Heart left ventricle (tissue), 16 donors: ENCODE results near the gene ZNF154. TPM values are rescaled to one million over a fixed set of nuclear protein-coding genes. Genes with fewer than 3 reads are reported as not detected.
"Not testable (repeated sequence)": the region's sequence is repeated elsewhere in the genome, so short reads cannot be mapped to it uniquely, and the experiment has no call there.

Experiments used
- ATAC-seq, 4 donors: fragments of 200-7000 bp; cut with Tn5 transposase; one replicate each; pipeline ENCODE4 v1.9.1; 2020 to 2022; ENCODE audit warnings: moderate library complexity in 4 of 4, mild to moderate bottlenecking in 3 of 4, moderate number of reproducible peaks in 1 of 4
- DNase-seq, 5 donors: peaks; one replicate each; pipeline ENCODE4 v3.0.0-alpha.2; 2020
- H3K27ac ChIP-seq, 12 donors: fragments of 200-600 bp; sonication (generic) in 4 of 12; one replicate each; pipeline versions ENCODE4 v1.5.0 to v1.8.0; 2016 to 2022; ENCODE audit warnings: mild to moderate bottlenecking in 2 of 12
- H3K27me3 ChIP-seq, 9 donors: fragments of 200-600 bp; sonication (generic) in 2 of 9; one replicate each; pipeline versions ENCODE4 v1.5.1 to v1.8.0; 2016 to 2022; ENCODE audit warnings: mild to moderate bottlenecking in 3 of 9
- H3K36me3 ChIP-seq, 9 donors: fragments of 200-600 bp; sonication (generic) in 2 of 9; one replicate each; pipeline versions ENCODE4 v1.5.0 to v1.8.0; 2018 to 2022; ENCODE audit warnings: mild to moderate bottlenecking in 2 of 9
- H3K4me1 ChIP-seq, 12 donors: fragments of 200-600 bp; sonication (generic) in 4 of 12; one replicate each; pipeline versions ENCODE4 v1.5.0 to v1.8.0; 2016 to 2022; ENCODE audit warnings: mild to moderate bottlenecking in 3 of 12
- H3K4me3 ChIP-seq, 12 donors: fragments of 200-600 bp; sonication (generic) in 4 of 12; one replicate each; pipeline versions ENCODE4 v1.5.0 to v1.8.0; 2017 to 2022; ENCODE audit warnings: mild to moderate bottlenecking in 9 of 12, moderate library complexity in 4 of 12
- H3K9me3 ChIP-seq, 12 donors: fragments of 200-600 bp; sonication (generic) in 4 of 12; one replicate each; pipeline versions ENCODE4 v1.5.0 to v1.8.0; 2016 to 2022; ENCODE audit warnings: mild to moderate bottlenecking in 1 of 12
- CTCF ChIP-seq, 12 donors: fragments of 200-600 bp; sonication (generic) in 4 of 12; IDR thresholded peaks; one replicate each; pipeline versions ENCODE4 v1.5.0 to v1.8.0; 2018 to 2022; ENCODE audit warnings: antibody characterized with exemption in 12 of 12, mild to moderate bottlenecking in 5 of 12
- POLR2A ChIP-seq, 2 donors: fragments of 450-650 bp; IDR thresholded peaks; one replicate each; pipeline ENCODE4 v1.6.1; 2017; ENCODE audit warnings: antibody characterized with exemption in 2 of 2, mild to moderate bottlenecking in 2 of 2, moderate library complexity in 2 of 2
- WGBS, 4 donors: extraction: QIAGEN DNeasy Blood & Tissue Kit in 2 of 4; methylation state at CpG; one replicate each; pipeline versions ENCODE4 v1.1.5 to v1.1.7; 2013 to 2018; 5-methylcytosine and 5-hydroxymethylcytosine counted together
- intact Hi-C, 10 donors: fragments of 100-400 bp; cut with DNase I; formaldehyde crosslinking; loops; one replicate each; pipeline versions ENCODE4 v1.11.1 to v1.14.2; 2022
- polyA plus RNA-seq, 2 donors: library from polyadenylated mRNA; stranded (reverse); fragments of 200-250 nt; gene quantifications; one replicate each; pipeline ENCODE4 v1.2.3, GENCODE V29; 2013
- total RNA-seq, 9 donors: library from RNA; depleted of rRNA in 2 of 9; stranded (reverse); fragments of >200 nt in 2 of 9; fragmentation: NEBNext Ultra II Directional in 3 of 9; extraction: Animal tissue kit (Norgen Biotek cat#: 25700) in 3 of 9; gene quantifications; one replicate each; pipeline versions ENCODE4 v1.1.0 to v1.2.4, GENCODE V29; 2016 to 2023
- donor health status: ischemic (EF 13 %, LVEDD 7.1; RV severe dilation, severe dysfunction).
- donor health status: healthy with polysubstance abuse.
- donor health status: DM: no; HTN: yes; CAD: no.
- donor health status: DM: no; HTN: no; CAD: no.
- donor health status: ischemic (EF 25% LVEDD 6.9; RV normal size, moderate dysfunction).
- donor health status: ischemic (EF 25% LVEDD 5.7; RV mildly dilated, moderate dysfunction).
- donor health status: healthy.
- donor health status: DM: yes; HTN: yes; CAD: no.
- donor health status: ischemic (EF 35%, LVEDD 5.7; RV mildly dilated, moderate dysfunction).
- donor health status: nonischemic (EF 11% LVEDD 7.7; RV severe dilation, severe dysfunction).
- donor health status: DM: yes; HTN: yes; CAD: no.
- donor health status: PGD.
- donor health status: ischemic (EF 29% LVEDD 5.4; RV normal size, mild dysfunction).
- donor health status: nonischemic (EF 23%, LVEDD 6.1; RV moderate dilation, normal function).

ZNF154 gene
- total and polyA plus RNA-seq, 11 donors: 1.4 to 5.3 (median 4.0) TPM

DNA sequence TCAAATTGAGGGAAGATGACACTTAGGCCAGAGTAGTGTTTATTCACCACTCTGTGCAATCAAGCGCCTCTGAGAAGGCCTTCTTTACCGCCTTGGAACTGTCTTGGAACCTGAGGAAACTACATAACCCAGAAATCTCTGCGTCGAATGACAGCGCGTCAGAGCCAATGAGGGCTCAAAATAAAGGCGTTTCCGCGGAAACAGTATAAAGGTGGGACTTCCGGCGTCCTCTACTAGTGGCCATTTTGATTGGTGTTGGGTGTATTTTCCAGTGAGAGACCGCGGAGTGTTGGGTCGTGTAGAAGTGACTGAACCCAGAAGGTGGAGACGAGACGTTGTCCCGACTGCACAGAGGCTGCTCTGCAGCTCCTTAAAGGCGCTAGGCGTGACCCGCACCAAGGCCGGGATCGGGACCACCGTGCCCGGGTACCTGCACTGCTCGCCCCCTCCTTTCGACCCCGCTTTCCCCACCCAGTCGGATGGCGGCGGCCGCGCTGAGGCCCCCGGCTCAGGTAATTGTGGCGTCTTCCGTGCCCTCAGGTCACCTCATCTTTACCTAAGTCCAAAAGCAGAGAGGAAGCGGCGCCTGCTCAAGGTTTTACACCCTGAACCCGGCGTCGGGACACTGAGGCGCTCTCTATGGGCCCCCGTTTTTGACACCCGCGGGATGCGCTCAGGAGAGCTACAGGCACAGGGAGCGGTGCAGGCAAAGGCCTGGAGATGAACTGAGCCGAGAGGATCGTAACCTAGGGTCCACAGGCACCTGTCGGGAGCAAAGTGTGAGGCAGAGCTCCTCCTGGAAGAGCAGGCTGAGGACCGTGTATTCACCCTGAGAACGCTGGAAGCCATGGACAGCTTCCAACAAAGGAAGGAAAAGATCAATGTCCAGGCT, 37.8 kb upstream of the ZNF154 start, which contains the start of gene ZNF776:
ZNF776 (plus strand) TSS at position 236 of the 892 bp plus-strand sequence; CDS start at position 480, 244 bp downstream.
- DNase-seq (peak; percentile 79 to 89 (median 88)), ATAC-seq (peak; percentile 93 to 99 (median 98))
- intact Hi-C loops: loop anchor here in 8 of 10 donors (10.0 kb wide), 4 partner anchors 138 to 408 kb away; partner anchors contain the start of genes ZNF329 (in 3 of the 8) and ZNF814 (in 1 of the 8)
- H3K27me3 ChIP-seq: no peaks in the 10 kb centered on the region
- 1 to 2% (median 1%) methylated on average over 43 to 51 of the region's 51 CpGs for WGBS, 4 donors
- peak within 1 kb of the TSS; percentile 45 to 91 (median 84) for H3K27ac ChIP-seq
- H3K4me1 ChIP-seq: peaks cover 0 to 29% (median 15%) of the 10 kb centered on the region in 12 donors
- TF ChIP-seq CTCF (IDR thresholded peaks at IDR 0.05): no peak
- peak in 1 of 2 donors; percentile 63 for TF ChIP-seq POLR2A (IDR thresholded peaks at IDR 0.05)
- peak within 1 kb of the TSS; percentile 62 to 99 (median 90) for H3K4me3 ChIP-seq
- peaks cover 0 to 46% (median 29%) of the 10 kb centered on the region in 12 donors for H3K9me3 ChIP-seq
- peaks cover 0 to 42% (median 25%) of the 10 kb centered on the region in 9 donors for H3K36me3 ChIP-seq

DNA sequence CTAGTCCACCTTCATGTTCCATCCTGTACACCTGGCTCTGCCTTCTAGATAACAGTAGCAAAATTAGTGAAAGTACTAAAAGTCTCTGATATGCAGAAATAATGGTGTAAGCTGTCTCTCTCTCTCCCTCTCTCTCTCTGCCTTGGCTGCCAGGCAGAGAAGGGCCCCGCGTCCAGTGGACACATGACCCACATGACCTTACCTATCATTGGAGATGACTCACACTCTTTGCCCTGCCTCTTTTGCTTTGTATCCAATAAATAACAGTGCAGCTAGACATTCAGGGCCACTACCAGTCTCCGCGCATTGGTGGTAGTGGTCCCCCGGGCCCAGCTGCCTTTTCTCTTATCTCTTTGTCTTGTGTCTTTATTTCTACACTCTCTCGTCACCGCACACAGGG, 29.8 kb upstream of the ZNF154 start:
- not testable (repeated sequence) for H3K27me3 ChIP-seq, ATAC-seq, H3K9me3 ChIP-seq, H3K36me3 ChIP-seq, DNase-seq, H3K27ac ChIP-seq, H3K4me1 ChIP-seq
- intact Hi-C loops: loop anchor here in 8 of 10 donors (2.0 to 10.0 kb wide), 7 partner anchors 164 to 636 kb away; partner anchors contain the start of gene ZNF329 (in 3 of the 8)
- peak overlapping the region in 7 of 12 donors; percentile 12 to 37 (median 20) for H3K4me3 ChIP-seq
- 68 to 81% (median 76%) methylated on average over 7 of the region's 7 CpGs for WGBS, 4 donors

DNA sequence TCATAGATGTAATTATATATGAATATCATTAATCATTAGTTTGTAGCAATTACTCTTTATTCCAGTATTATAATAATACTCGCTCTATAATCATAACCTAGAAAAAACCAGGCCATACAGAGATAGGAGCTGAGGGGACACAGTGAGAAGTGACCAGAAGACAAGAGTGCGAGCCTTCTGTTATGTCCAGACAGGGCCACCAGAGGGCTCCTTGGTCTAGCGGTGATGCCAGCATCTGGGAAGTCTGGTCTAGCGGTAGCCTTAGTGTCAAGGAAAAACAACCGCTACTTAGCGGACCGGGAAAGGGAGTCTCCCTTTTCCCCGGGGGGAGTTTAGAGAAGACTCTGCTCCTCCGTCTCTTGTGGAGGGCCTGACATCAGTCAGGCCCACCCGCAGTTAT, 29.3 kb upstream of the ZNF154 start:
- ATAC-seq (peak in 3 of 4 donors; percentile 86 to 90 (median 87)), DNase-seq (peak; percentile 52 to 70 (median 57))
- H3K27me3 ChIP-seq, H3K27ac ChIP-seq, H3K4me1 ChIP-seq, H3K9me3 ChIP-seq, H3K36me3 ChIP-seq: not testable (repeated sequence)
- intact Hi-C loops: loop anchor here in 8 of 10 donors (2.0 to 10.0 kb wide), 7 partner anchors 164 to 636 kb away; partner anchors contain the start of gene ZNF329 (in 3 of the 8)
- WGBS, 4 donors: 1 to 3% (median 2%) methylated on average over 8 to 10 of the region's 10 CpGs
- peak; percentile 59 to 82 (median 71) for TF ChIP-seq CTCF (IDR thresholded peaks at IDR 0.05)
- peak overlapping the region in 7 of 12 donors; percentile 12 to 37 (median 20) for H3K4me3 ChIP-seq

- H3K4me3 ChIP-seq: no peak overlapping the region
- no peak for TF ChIP-seq POLR2A (IDR thresholded peaks at IDR 0.05)
- TF ChIP-seq CTCF (IDR thresholded peaks at IDR 0.05): no peak
- H3K27me3 ChIP-seq: no peaks in the 10 kb centered on the region
- no peaks in the 10 kb centered on the region for H3K4me1 ChIP-seq
- H3K36me3 ChIP-seq: peaks cover 6 to 51% (median 37%) of the 10 kb centered on the region in 9 donors
- ATAC-seq (no peak), DNase-seq (no peak)
- WGBS, 4 donors: 97 to 98% (median 97%) methylated on average over 10 of the region's 10 CpGs
- no peak overlapping the region for H3K27ac ChIP-seq
- H3K9me3 ChIP-seq: peaks cover 0 to 93% (median 36%) of the 10 kb centered on the region in 12 donors
- intact Hi-C loops: no loop called here
Measured at GRCh38 chr19:57720878-57721277, 11.9 kb upstream of the ZNF154 start.
